ENCODE measurements around the gene MRM3. TPM values are rescaled to one million over a fixed set of nuclear protein-coding genes. Genes with fewer than 3 reads are reported as not detected.
A peak's percentile ranks its signal among the peaks of the same experiment; 100 is the strongest.

The MRM3 gene
- total RNA-seq, 1 donor from 2014 or later = 3.7 TPM

GRCh38 chr17:792277-792676, 10.1 kb downstream of the MRM3 start:
- intact Hi-C loops (cut with DNase I) = loop anchor here (10.0 kb wide), 2 partner anchors 93 to 263 kb away; no protein-coding TSS in a partner anchor
- peak in 1 of 2 donors; percentile 74 for DNase-seq (ENCODE audit: extremely low spot score in 2 of 2)
- no peak overlapping the region for H3K4me3 ChIP-seq
- no peaks in the 10 kb centered on the region for H3K27me3 ChIP-seq
- H3K4me1 ChIP-seq = peaks cover 42% of the 10 kb centered on the region
- peak overlapping the region; percentile 51 for H3K27ac ChIP-seq
- no peaks in the 10 kb centered on the region for H3K9me3 ChIP-seq
- peaks cover 0 to 33% of the 10 kb centered on the region in 2 donors for H3K36me3 ChIP-seq
- TF ChIP-seq POLR2A (IDR thresholded peaks at IDR 0.05) = no peak
- TF ChIP-seq, protein P1, sequence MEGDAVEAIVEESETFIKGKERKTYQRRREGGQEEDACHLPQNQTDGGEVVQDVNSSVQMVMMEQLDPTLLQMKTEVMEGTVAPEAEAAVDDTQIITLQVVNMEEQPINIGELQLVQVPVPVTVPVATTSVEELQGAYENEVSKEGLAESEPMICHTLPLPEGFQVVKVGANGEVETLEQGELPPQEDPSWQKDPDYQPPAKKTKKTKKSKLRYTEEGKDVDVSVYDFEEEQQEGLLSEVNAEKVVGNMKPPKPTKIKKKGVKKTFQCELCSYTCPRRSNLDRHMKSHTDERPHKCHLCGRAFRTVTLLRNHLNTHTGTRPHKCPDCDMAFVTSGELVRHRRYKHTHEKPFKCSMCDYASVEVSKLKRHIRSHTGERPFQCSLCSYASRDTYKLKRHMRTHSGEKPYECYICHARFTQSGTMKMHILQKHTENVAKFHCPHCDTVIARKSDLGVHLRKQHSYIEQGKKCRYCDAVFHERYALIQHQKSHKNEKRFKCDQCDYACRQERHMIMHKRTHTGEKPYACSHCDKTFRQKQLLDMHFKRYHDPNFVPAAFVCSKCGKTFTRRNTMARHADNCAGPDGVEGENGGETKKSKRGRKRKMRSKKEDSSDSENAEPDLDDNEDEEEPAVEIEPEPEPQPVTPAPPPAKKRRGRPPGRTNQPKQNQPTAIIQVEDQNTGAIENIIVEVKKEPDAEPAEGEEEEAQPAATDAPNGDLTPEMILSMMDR (IDR thresholded peaks at IDR 0.05) = no peak
- no peak for TF ChIP-seq POLR2AphosphoS5 (IDR thresholded peaks at IDR 0.05; ENCODE audit: insufficient read depth in 1 of 2, low read depth in 1 of 2)

DNA sequence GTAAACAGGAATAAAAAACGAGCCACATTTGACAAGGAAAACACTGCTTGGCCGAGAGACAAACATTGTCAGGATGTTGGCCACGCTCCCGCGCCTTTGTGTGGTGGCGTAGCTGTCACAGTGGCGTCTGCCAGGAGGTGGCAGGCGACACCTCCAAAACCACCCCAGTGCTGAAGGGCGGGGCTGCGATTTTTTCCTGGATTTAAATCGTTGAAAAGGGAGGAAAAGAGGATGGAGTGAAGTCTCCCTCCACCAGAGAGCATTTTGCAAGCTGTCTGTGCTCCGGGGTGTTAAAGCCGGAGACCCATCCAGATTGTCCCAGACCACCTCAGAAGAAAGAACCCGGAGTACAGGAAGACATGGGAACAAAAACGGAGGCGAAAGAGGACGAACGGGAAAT, 12.7 kb downstream of the MRM3 start:
- Histone ChIP-seq H3K9me3 (no peaks in the 10 kb centered on the region), H3K36me3 (peaks cover 0 to 22% of the 10 kb centered on the region in 2 donors), H3K4me1 (peaks cover 35% of the 10 kb centered on the region), H3K27me3 (no peaks in the 10 kb centered on the region), H3K4me3 (peak overlapping the region in 1 of 2 donors; percentile 19), H3K27ac (peak overlapping the region; percentile 76)
- peak in 1 of 2 donors; percentile 91 for DNase-seq (ENCODE audit: extremely low spot score in 2 of 2)
- intact Hi-C loops (cut with DNase I) = loop anchor here (2.0 to 10.0 kb wide), 3 partner anchors 90 to 260 kb away; no protein-coding TSS in a partner anchor
- TF ChIP-seq, protein P1 (IDR thresholded peaks at IDR 0.05) = peak; percentile 65 to 93 (median 68)
- TF ChIP-seq POLR2A (IDR thresholded peaks at IDR 0.05) (no peak), POLR2AphosphoS5 (IDR thresholded peaks at IDR 0.05; ENCODE audit: insufficient read depth in 1 of 2, low read depth in 1 of 2) (peak; percentile 66 to 81)

GRCh38 chr17:795276-795675, 13.1 kb downstream of the MRM3 start:
- TF ChIP-seq POLR2AphosphoS5 (IDR thresholded peaks at IDR 0.05; ENCODE audit: insufficient read depth in 1 of 2, low read depth in 1 of 2) (no peak), POLR2A (IDR thresholded peaks at IDR 0.05) (no peak)
- TF ChIP-seq, protein P1 (IDR thresholded peaks at IDR 0.05) = no peak
- Histone ChIP-seq H3K4me3 (peak overlapping the region in 1 of 2 donors; percentile 19), H3K27me3 (no peaks in the 10 kb centered on the region), H3K4me1 (peaks cover 35% of the 10 kb centered on the region), H3K27ac (peak overlapping the region; percentile 76), H3K9me3 (no peaks in the 10 kb centered on the region), H3K36me3 (peaks cover 0 to 22% of the 10 kb centered on the region in 2 donors)
- peak in 1 of 2 donors; percentile 84 for DNase-seq (ENCODE audit: extremely low spot score in 2 of 2)
- intact Hi-C loops (cut with DNase I) = loop anchor here (2.0 to 10.0 kb wide), 3 partner anchors 90 to 260 kb away; no protein-coding TSS in a partner anchor

GRCh38 chr17:795721-796120, 13.6 kb downstream of the MRM3 start:
- no peak for DNase-seq (ENCODE audit: extremely low spot score in 2 of 2)
- Histone ChIP-seq H3K36me3 (peaks cover 0 to 22% of the 10 kb centered on the region in 2 donors), H3K4me1 (peaks cover 35% of the 10 kb centered on the region), H3K9me3 (no peaks in the 10 kb centered on the region), H3K27ac (peak overlapping the region; percentile 76), H3K4me3 (no peak overlapping the region), H3K27me3 (no peaks in the 10 kb centered on the region)
- intact Hi-C loops (cut with DNase I) = loop anchor here (2.0 to 10.0 kb wide), 3 partner anchors 89 to 259 kb away; no protein-coding TSS in a partner anchor
- no peak for TF ChIP-seq POLR2A (IDR thresholded peaks at IDR 0.05)
- TF ChIP-seq, protein P1 (IDR thresholded peaks at IDR 0.05) = no peak
- TF ChIP-seq POLR2AphosphoS5 (IDR thresholded peaks at IDR 0.05; ENCODE audit: insufficient read depth in 1 of 2, low read depth in 1 of 2) = no peak

- Histone ChIP-seq H3K27me3 (no peaks in the 10 kb centered on the region), H3K4me3 (no peak overlapping the region), H3K36me3 (peaks cover 0 to 22% of the 10 kb centered on the region in 2 donors), H3K4me1 (peaks cover 28% of the 10 kb centered on the region), H3K27ac (no peak overlapping the region), H3K9me3 (no peaks in the 10 kb centered on the region)
- TF ChIP-seq POLR2AphosphoS5 (IDR thresholded peaks at IDR 0.05; ENCODE audit: insufficient read depth in 1 of 2, low read depth in 1 of 2) = no peak
- no peak for TF ChIP-seq POLR2A (IDR thresholded peaks at IDR 0.05)
- TF ChIP-seq, protein P1 (IDR thresholded peaks at IDR 0.05) = no peak
- intact Hi-C loops (cut with DNase I) = loop anchor here (10.0 kb wide), 2 partner anchors 88 to 258 kb away; no protein-coding TSS in a partner anchor
- peak in 1 of 2 donors; percentile 82 for DNase-seq (ENCODE audit: extremely low spot score in 2 of 2)
Observed at GRCh38 chr17:796609-797008, 14.5 kb downstream of the MRM3 start.
